Breast epithelium (tissue), 4 donors: ENCODE results near the gene PRKAG1. TPM values are rescaled to one million over a fixed set of nuclear protein-coding genes. Genes with fewer than 3 reads are reported as not detected.
A peak's percentile ranks its signal among the peaks of the same experiment; 100 is the strongest.

Source experiments
- DNase-seq, 2 donors: peaks; one replicate each; pipeline ENCODE4 v3.0.0-alpha.2; 2019; ENCODE audit warnings: low spot score in 2 of 2
- H3K27ac ChIP-seq, 2 donors: fragments of 200-600 bp; sonication (generic) in 1 of 2; one replicate each; pipeline ENCODE4 v1.5.1; 2016 to 2019; ENCODE audit warnings: mild to moderate bottlenecking in 1 of 2
- H3K27me3 ChIP-seq, 2 donors: fragments of 200-600 bp; sonication (generic) in 1 of 2; one replicate each; pipeline versions ENCODE4 v1.5.1 to v1.6.0; 2017 to 2019; ENCODE audit warnings: control low read depth in 1 of 2, mild to moderate bottlenecking in 1 of 2
- H3K36me3 ChIP-seq: fragments of 200-600 bp; one replicate; pipeline ENCODE4 v1.5.1; 2019
- H3K4me1 ChIP-seq, 2 donors: fragments of 200-600 bp; sonication (generic); one replicate each; pipeline ENCODE4 v1.5.1; 2016 to 2019; ENCODE audit warnings: control low read depth in 1 of 2
- H3K4me3 ChIP-seq, 3 donors: fragments of 200-600 bp; sonication (generic); 1 replicate in 2 of 3; 2 replicates in 1 of 3; pipeline ENCODE4 v1.5.1; 2016 to 2019; ENCODE audit warnings: mild to moderate bottlenecking in 3 of 3, moderate library complexity in 2 of 3
- H3K9me3 ChIP-seq, 2 donors: fragments of 200-600 bp; sonication (generic) in 1 of 2; one replicate each; pipeline ENCODE4 v1.5.1; 2016 to 2019; ENCODE audit warnings: control low read depth in 1 of 2
- CTCF ChIP-seq, 3 donors: fragments of 450-650 bp; IDR thresholded peaks; one replicate each; pipeline ENCODE4 v1.5.1; 2016 to 2017; ENCODE audit warnings: antibody characterized with exemption in 3 of 3, mild to moderate bottlenecking in 3 of 3, moderate library complexity in 3 of 3
- POLR2A ChIP-seq: fragments of 450-650 bp; IDR thresholded peaks from one replicate; pipeline ENCODE4 v1.6.1; 2016; ENCODE audit warnings: antibody characterized with exemption, mild to moderate bottlenecking, moderate library complexity
- POLR2AphosphoS5 ChIP-seq, 3 donors: sonication (generic); formaldehyde crosslinking; IDR thresholded peaks; one replicate each; pipeline ENCODE4 v1.6.1; 2017; ENCODE audit warnings: antibody characterized with exemption in 3 of 3
- intact Hi-C: fragments of 100-400 bp; cut with DNase I; formaldehyde crosslinking; loops from one replicate; pipeline ENCODE4 v1.15.1; 2023; ENCODE audit warnings: low total_unique reads
- total RNA-seq, 3 donors: library from RNA; depleted of rRNA; stranded (reverse); fragments of >200 nt; gene quantifications; one replicate each; pipeline ENCODE4 v1.1.0, GENCODE V29; 2016

The PRKAG1 gene
- total RNA-seq, 3 donors from 2014 or later, result 50.5 to 84.3 (median 54.0) TPM

DNA sequence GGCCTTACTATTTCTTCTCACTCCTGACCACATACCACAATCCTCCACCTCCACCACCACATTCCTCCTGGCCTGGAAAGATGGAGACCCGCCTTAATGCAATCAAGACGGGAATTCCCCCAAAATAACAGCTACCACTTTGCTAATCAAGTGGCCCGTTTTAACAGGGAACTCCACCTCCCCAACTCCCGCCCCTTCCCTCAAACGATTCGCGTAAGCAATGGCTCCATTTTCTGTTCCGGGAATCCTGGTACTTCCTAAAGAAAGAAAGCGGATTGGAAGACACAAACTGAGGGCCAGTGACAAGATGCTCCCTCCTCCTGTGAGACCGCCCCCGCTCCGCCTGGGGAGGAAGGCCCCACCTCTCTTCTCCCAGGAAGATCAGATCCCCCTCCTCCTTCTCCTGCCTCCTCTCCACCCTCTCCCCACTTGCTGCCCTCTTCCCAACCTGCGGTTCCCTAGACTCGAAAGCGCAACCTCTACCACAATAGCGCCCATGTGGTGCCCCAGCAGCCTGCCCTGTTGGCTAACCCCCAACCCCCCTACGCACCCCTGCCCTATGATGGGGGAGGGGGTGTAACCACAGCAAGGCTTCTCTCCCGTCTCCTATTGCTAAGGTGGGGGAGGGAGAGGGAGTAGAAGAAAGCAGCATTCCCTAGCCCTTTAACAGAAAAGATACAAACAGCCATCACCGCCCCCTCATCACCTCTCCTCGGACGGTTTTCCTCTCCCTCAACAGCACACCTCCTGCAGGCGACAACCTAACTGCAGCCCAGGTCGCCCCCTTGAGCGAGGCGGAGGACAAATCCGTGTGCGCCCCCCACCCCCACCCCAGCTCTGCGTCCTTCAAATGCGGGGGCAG is 62.1 kb downstream of the PRKAG1 start:
- no peak for TF ChIP-seq CTCF (IDR thresholded peaks at IDR 0.05)
- no peak for TF ChIP-seq POLR2A
- TF ChIP-seq POLR2AphosphoS5 (IDR thresholded peaks at IDR 0.05), result peak in 1 of 3 donors; percentile 36
- intact Hi-C loops, result no loop called here
- Histone ChIP-seq H3K27ac (peak overlapping the region; percentile 83 to 98), H3K27me3 (no peaks in the 10 kb centered on the region), H3K4me3 (peak overlapping the region; percentile 77 to 99 (median 98)), H3K4me1 (peaks cover 0 to 13% of the 10 kb centered on the region in 2 donors), H3K9me3 (no peaks in the 10 kb centered on the region), H3K36me3 (no peaks in the 10 kb centered on the region)
- peak; percentile 75 to 86 for DNase-seq

DNA sequence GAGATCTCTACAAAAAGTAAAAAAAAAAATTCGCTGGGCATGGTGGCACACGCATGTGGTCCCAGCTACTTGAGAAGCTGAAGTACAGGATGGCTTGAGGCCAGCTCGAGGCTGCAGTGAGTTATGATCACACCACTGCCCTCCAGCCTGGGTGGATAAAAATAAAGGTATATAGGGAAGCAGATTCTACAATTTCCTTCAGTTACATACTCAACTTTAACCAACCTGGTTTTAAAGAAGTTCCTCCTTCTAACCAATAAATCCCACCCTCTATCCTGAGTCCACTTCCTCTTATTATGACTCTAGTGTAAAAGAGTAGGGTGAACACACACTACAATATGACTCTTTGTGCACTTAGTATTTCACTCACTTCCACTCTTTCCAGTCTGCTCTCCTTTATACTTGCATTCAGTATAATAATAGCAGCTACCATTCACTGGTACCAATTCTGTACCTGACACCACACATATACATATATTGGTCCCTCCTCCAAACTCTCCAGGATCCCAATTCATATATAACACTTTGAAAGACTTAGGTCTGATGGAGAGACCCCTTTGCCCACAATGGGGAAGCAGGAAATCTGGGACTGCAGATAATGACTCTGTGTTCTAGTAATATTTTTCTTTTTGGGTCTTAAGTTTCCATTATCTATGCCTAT is 63.6 kb downstream of the PRKAG1 start:
- no peaks in the 10 kb centered on the region for H3K27me3 ChIP-seq
- no peaks in the 10 kb centered on the region for H3K36me3 ChIP-seq
- no peak for TF ChIP-seq CTCF (IDR thresholded peaks at IDR 0.05)
- TF ChIP-seq POLR2A, result no peak
- TF ChIP-seq POLR2AphosphoS5 (IDR thresholded peaks at IDR 0.05), result no peak
- intact Hi-C loops, result loop anchor here (5.0 kb wide), 1 partner anchor 697 kb away; no protein-coding TSS in a partner anchor
- H3K4me1 ChIP-seq, result peaks cover 0 to 13% of the 10 kb centered on the region in 2 donors
- no peak overlapping the region for H3K4me3 ChIP-seq
- H3K27ac ChIP-seq, result no peak overlapping the region
- DNase-seq, result no peak
- H3K9me3 ChIP-seq, result no peaks in the 10 kb centered on the region

- Histone ChIP-seq H3K27me3 (no peaks in the 10 kb centered on the region), H3K36me3 (no peaks in the 10 kb centered on the region), H3K4me3 (no peak overlapping the region), H3K27ac (no peak overlapping the region), H3K9me3 (no peaks in the 10 kb centered on the region), H3K4me1 (peaks cover 0 to 13% of the 10 kb centered on the region in 2 donors)
- DNase-seq, result no peak
- intact Hi-C loops, result loop anchor here (5.0 kb wide), 1 partner anchor 698 kb away; no protein-coding TSS in a partner anchor
- TF ChIP-seq POLR2AphosphoS5 (IDR thresholded peaks at IDR 0.05) (no peak), CTCF (IDR thresholded peaks at IDR 0.05) (no peak), POLR2A (no peak)
These were observed 64.5 kb downstream of the PRKAG1 start for GRCh38 chr12:48954061-48954460.

GRCh38 chr12:48952691-48953090 is 65.9 kb downstream of the PRKAG1 start:
- Histone ChIP-seq H3K27ac (no peak overlapping the region), H3K4me1 (peaks cover 0 to 13% of the 10 kb centered on the region in 2 donors), H3K9me3 (no peaks in the 10 kb centered on the region), H3K27me3 (no peaks in the 10 kb centered on the region), H3K36me3 (no peaks in the 10 kb centered on the region), H3K4me3 (no peak overlapping the region)
- no peak for DNase-seq
- intact Hi-C loops, result loop anchor here (5.0 kb wide), 1 partner anchor 700 kb away; no protein-coding TSS in a partner anchor
- TF ChIP-seq POLR2AphosphoS5 (IDR thresholded peaks at IDR 0.05) (no peak), CTCF (IDR thresholded peaks at IDR 0.05) (no peak), POLR2A (no peak)

Other genes with a start within 250 kb of the PRKAG1 start
- 10 to 100 TPM; 42.0 to 61.4 (median 46.7) TPM for gene ADCY6, start 229.7 kb downstream of the PRKAG1 start, total RNA-seq
- gene CACNB3, start 200.3 kb downstream of the PRKAG1 start, total RNA-seq, result 10 to 100 TPM in 2 of 3 donors, 1 to 10 TPM in 1; 4.0 to 17.0 (median 10.8) TPM
- 10 to 100 TPM; 65.4 to 89.9 (median 76.0) TPM for gene DDX23, start 166.6 kb downstream of the PRKAG1 start, total RNA-seq
- 1 to 10 TPM; 1.1 to 5.4 (median 3.3) TPM for gene RND1, start 152.9 kb downstream of the PRKAG1 start, total RNA-seq
- gene FKBP11, start 93.3 kb downstream of the PRKAG1 start, total RNA-seq, result 10 to 100 TPM in 2 of 3 donors, 1 to 10 TPM in 1; 3.7 to 15.7 (median 13.5) TPM
- gene ARF3, start 61.3 kb downstream of the PRKAG1 start, total RNA-seq, result 10 to 100 TPM; 65.2 to 86.2 (median 75.2) TPM
- gene WNT10B, start 47.0 kb downstream of the PRKAG1 start, total RNA-seq, result 1 to 10 TPM in 1 of 3 donors, under 1 TPM in 1, not detected in 1; 0.29 to 1.3 TPM
- not detected for gene WNT1, start 40.5 kb downstream of the PRKAG1 start, total RNA-seq
- under 1 TPM in 2 of 3 donors, not detected in 1; under 0.01 to 0.16 TPM for gene DDN, start 19.4 kb downstream of the PRKAG1 start, total RNA-seq
- gene KMT2D, start 42.0 kb upstream of the PRKAG1 start, total RNA-seq, result 10 to 100 TPM; 35.4 to 51.4 (median 45.9) TPM
- 1 to 10 TPM in 1 of 3 donors, under 1 TPM in 1, not detected in 1; 0.59 to 1.3 TPM for gene RHEBL1, start 51.2 kb upstream of the PRKAG1 start, total RNA-seq
- gene DHH, start 76.0 kb upstream of the PRKAG1 start, total RNA-seq, result 1 to 10 TPM in 2 of 3 donors, under 1 TPM in 1; 0.29 to 1.6 (median 1.4) TPM
- gene LMBR1L, start 92.1 kb upstream of the PRKAG1 start, total RNA-seq, result 10 to 100 TPM; 37.6 to 73.0 (median 58.3) TPM
- 100 to 1,000 TPM; 329 to 646 (median 567) TPM for gene TUBA1B, start 112.6 kb upstream of the PRKAG1 start, total RNA-seq
- gene TUBA1A, start 170.3 kb upstream of the PRKAG1 start, total RNA-seq, result 100 to 1,000 TPM; 133 to 215 (median 150) TPM
- gene TUBA1C, start 246.3 kb upstream of the PRKAG1 start, total RNA-seq, result 100 to 1,000 TPM in 1 of 3 donors, 10 to 100 TPM in 2; 91.9 to 123 (median 97.3) TPM